A549 (cell line): Measurements from ENCODE around the gene CD84. TPM values are rescaled to one million over a fixed set of nuclear protein-coding genes. Genes with fewer than 3 reads are reported as not detected.

ENCODE experiments used
- ATAC-seq, 2 experiments: fragments of 200-7000 bp in 1 of 2; fragments of >200 bp in 1 of 2; cut with Nextera tagmentation in 1 of 2; cut with Tn5 transposase in 1 of 2; 3 replicates each; pipeline versions ENCODE4 v1.8.0 to v1.9.1; 2018 to 2020; ENCODE audit warnings: mild to moderate bottlenecking in 1 of 2, moderate library complexity in 1 of 2
- CTCF ChIA-PET: fragments of 300-600 bp; sonication (Branson Sonifier 250); formaldehyde crosslinking; extraction: SDS; loops from one replicate; lab custom pipeline; 2021; ENCODE audit warnings: antibody characterized with exemption, inconsistent platforms; lab: Yijun Ruan, JAX
- POLR2A ChIA-PET: fragments of 350-600 bp; formaldehyde crosslinking; extraction: SDS; loops from one replicate; lab custom pipeline; 2021; ENCODE audit warnings: antibody characterized with exemption, inconsistent platforms; lab: Yijun Ruan, JAX
- DNase-seq, 2 experiments: peaks; one replicate each; pipeline versions ENCODE4 v3.0.0 to v3.0.0-alpha.2; 2011 to 2016; ENCODE audit warnings: low read depth in 1 of 2, low spot score in 1 of 2
- FAIRE-seq: peaks from 2 replicates; lab custom pipeline; 2011; peaks lifted over from hg19 to GRCh38; lab: Jason Lieb, UNC
- H3K27ac ChIP-seq, 2 experiments: fragments of >200 bp; sonication (Bioruptor Twin); formaldehyde crosslinking; 3 replicates each; pipeline ENCODE4 v1.5.1; 2016 to 2017
- H3K4me1 ChIP-seq: fragments of >200 bp; sonication (Bioruptor Twin); formaldehyde crosslinking; 3 replicates; pipeline ENCODE4 v1.6.1; 2016
- H3K4me2 ChIP-seq: fragments of >200 bp; sonication (Bioruptor Twin); formaldehyde crosslinking; 3 replicates; pipeline ENCODE4 v1.6.1; 2016
- H3K4me3 ChIP-seq: fragments of >200 bp; sonication (Bioruptor Twin); formaldehyde crosslinking; 3 replicates; pipeline ENCODE4 v1.5.1; 2016
- H3K9me3 ChIP-seq: fragments of >200 bp; sonication (Bioruptor Twin); formaldehyde crosslinking; 3 replicates; pipeline ENCODE4 v1.6.1; 2016
- EHMT2 ChIP-seq: fragments of 200-600 bp; sonication (generic); IDR thresholded peaks from 2 replicates; pipeline ENCODE4 v1.6.1; 2016; ENCODE audit warnings: antibody characterized with exemption, low read depth, mild to moderate bottlenecking, moderate library complexity
- HDAC2 ChIP-seq: fragments of 200-600 bp; sonication (generic); IDR thresholded peaks from 2 replicates; pipeline ENCODE4 v1.6.1; 2016
- JUNB ChIP-seq: fragments of >200 bp; sonication (Bioruptor Twin); formaldehyde crosslinking; IDR thresholded peaks from 2 replicates; pipeline ENCODE4 v1.6.1; 2016
- NR3C1 ChIP-seq: fragments of >200 bp; sonication (Bioruptor Twin); formaldehyde crosslinking; IDR thresholded peaks from 3 replicates; pipeline ENCODE4 v1.6.1; 2017
- RAD21 ChIP-seq, 2 experiments: fragments of >200 bp in 1 of 2; sonication (Bioruptor Twin) in 1 of 2; formaldehyde crosslinking in 1 of 2; IDR thresholded peaks in 1 of 2; conservative IDR thresholded peaks in 1 of 2; 2 replicates in 1 of 2; 3 replicates in 1 of 2; pipeline ENCODE4 v1.6.1; 2012 to 2018; ENCODE audit warnings: inconsistent platforms in 1 of 2
- RCOR1 ChIP-seq: fragments of 150-350 bp; IDR thresholded peaks from 2 replicates; pipeline ENCODE4 v1.6.1; 2014; ENCODE audit warnings: antibody characterized with exemption, low read length, low read depth
- TFCP2L1 ChIP-seq: fragments of 250-450 bp; sonication (Bioruptor Pico); IDR thresholded peaks from 2 replicates; pipeline ENCODE4 v1.5.0; 2021; ENCODE audit warnings: mild to moderate bottlenecking
- WGBS: methylation state at CpG from one replicate; pipeline ENCODE4 v1.1.6; 2017; ENCODE audit errors: missing lambda C conversion rate; 5-methylcytosine and 5-hydroxymethylcytosine counted together
- polyA plus RNA-seq, 4 experiments: library from polyadenylated mRNA; depleted of rRNA in 3 of 4; stranded (reverse); fragments of >200 nt; fragmentation: RNase III in 1 of 4; extraction: RNeasy Plus Mini Kit Qiagen cat#74134 plus additional on column Dnase treatment in 1 of 4; gene quantifications; 2 replicates in 3 of 4; 3 replicates in 1 of 4; pipeline ENCODE4 v1.2.3, GENCODE V29; 2011 to 2017
- TF ChIP-seq, protein P1 (sequence below): fragments of >200 bp; sonication (Bioruptor Twin); formaldehyde crosslinking; IDR thresholded peaks from 3 replicates; pipeline ENCODE4 v1.6.1; 2016
- TF ChIP-seq, protein P2 (sequence below): IDR thresholded peaks from 2 replicates; pipeline ENCODE4 v1.6.1; 2012; ENCODE audit warnings: low read depth, borderline replicate concordance
- TF ChIP-seq, protein P3 (sequence below): IDR thresholded peaks from 2 replicates; pipeline ENCODE4 v1.6.1; 2012

CD84 gene
- polyA plus RNA-seq, 2 of the 4 experiments (the other 2 are of a cell fraction) = not detected

DNA sequence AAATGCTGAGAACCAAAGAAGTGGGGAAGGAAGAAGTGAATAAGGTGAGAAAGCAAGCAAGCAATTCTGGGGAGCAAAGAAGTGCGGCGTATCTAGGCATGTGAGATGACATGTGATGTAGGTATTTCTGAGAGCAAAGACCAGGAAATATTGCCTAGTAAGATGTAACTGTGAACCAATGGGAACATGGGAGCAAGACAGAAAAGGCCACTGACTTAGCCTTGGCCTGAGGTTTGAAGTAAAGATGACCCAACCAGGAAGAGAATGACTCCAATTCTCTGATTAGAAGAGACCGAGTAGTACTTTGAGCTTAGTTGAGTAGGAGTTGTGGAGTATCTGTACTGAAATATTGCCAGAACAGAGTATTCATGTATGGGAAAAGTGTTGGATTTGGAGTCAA lies 87.3 kb downstream of the CD84 start:
- Histone ChIP-seq H3K4me3 (no peak overlapping the region), H3K27ac (no peak overlapping the region), H3K4me1 (no peaks in the 10 kb centered on the region), H3K9me3 (no peaks in the 10 kb centered on the region), H3K4me2 (no peak overlapping the region)
- no peak for FAIRE-seq
- no peak for ATAC-seq
- POLR2A ChIA-PET = no interaction called here
- DNase-seq = no peak
- TF ChIP-seq, protein P1, sequence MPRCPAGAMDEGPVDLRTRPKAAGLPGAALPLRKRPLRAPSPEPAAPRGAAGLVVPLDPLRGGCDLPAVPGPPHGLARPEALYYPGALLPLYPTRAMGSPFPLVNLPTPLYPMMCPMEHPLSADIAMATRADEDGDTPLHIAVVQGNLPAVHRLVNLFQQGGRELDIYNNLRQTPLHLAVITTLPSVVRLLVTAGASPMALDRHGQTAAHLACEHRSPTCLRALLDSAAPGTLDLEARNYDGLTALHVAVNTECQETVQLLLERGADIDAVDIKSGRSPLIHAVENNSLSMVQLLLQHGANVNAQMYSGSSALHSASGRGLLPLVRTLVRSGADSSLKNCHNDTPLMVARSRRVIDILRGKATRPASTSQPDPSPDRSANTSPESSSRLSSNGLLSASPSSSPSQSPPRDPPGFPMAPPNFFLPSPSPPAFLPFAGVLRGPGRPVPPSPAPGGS = no peak
- no peak for TF ChIP-seq EHMT2
- TF ChIP-seq JUNB = no peak
- TF ChIP-seq RCOR1 = no peak
- TF ChIP-seq RAD21 (conservative IDR thresholded peaks at IDR 0.05 in 1 of 2, IDR thresholded peaks at IDR 0.05 in 1 of 2) = no peak
- no peak for TF ChIP-seq TFCP2L1 (CRISPR knock-in tag)
- no peak for TF ChIP-seq NR3C1
- TF ChIP-seq, protein P2, sequence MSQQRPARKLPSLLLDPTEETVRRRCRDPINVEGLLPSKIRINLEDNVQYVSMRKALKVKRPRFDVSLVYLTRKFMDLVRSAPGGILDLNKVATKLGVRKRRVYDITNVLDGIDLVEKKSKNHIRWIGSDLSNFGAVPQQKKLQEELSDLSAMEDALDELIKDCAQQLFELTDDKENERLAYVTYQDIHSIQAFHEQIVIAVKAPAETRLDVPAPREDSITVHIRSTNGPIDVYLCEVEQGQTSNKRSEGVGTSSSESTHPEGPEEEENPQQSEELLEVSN = no peak
- TF ChIP-seq, protein P3, sequence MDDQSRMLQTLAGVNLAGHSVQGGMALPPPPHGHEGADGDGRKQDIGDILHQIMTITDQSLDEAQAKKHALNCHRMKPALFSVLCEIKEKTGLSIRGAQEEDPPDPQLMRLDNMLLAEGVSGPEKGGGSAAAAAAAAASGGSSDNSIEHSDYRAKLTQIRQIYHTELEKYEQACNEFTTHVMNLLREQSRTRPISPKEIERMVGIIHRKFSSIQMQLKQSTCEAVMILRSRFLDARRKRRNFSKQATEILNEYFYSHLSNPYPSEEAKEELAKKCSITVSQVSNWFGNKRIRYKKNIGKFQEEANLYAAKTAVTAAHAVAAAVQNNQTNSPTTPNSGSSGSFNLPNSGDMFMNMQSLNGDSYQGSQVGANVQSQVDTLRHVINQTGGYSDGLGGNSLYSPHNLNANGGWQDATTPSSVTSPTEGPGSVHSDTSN = no peak
- no peak for TF ChIP-seq HDAC2
- CTCF ChIA-PET = no interaction called here
- WGBS = 70% methylated on average over 3 of the region's 3 CpGs

Other genes with a start within 250 kb of the CD84 start
- gene COPA, start 236.2 kb downstream of the CD84 start, polyA plus RNA-seq (2011; rRNA removed) = 149 and 188 TPM in 2 replicates
- 80.3 to 83.5 TPM (median 82.5 TPM) in 3 replicates for gene COPA, start 236.2 kb downstream of the CD84 start, polyA plus RNA-seq (2017; fragmentation: RNase III; extraction: RNeasy Plus Mini Kit Qiagen cat#74134 plus additional on column Dnase treatment)
- gene NCSTN, start 236.1 kb downstream of the CD84 start, polyA plus RNA-seq (2011; rRNA removed) = 90.4 and 91.6 TPM in 2 replicates
- 40.5 to 44.6 TPM (median 41.6 TPM) in 3 replicates for gene NCSTN, start 236.1 kb downstream of the CD84 start, polyA plus RNA-seq (2017; fragmentation: RNase III; extraction: RNeasy Plus Mini Kit Qiagen cat#74134 plus additional on column Dnase treatment)
- 0.63 and 0.67 TPM in 2 replicates for gene NHLH1, start 212.4 kb downstream of the CD84 start, polyA plus RNA-seq (2011; rRNA removed)
- gene NHLH1, start 212.4 kb downstream of the CD84 start, polyA plus RNA-seq (2017; fragmentation: RNase III; extraction: RNeasy Plus Mini Kit Qiagen cat#74134 plus additional on column Dnase treatment) = 0.29 to 0.49 TPM (median 0.34 TPM) in 3 replicates
- gene VANGL2, start 178.9 kb downstream of the CD84 start, polyA plus RNA-seq (2011; rRNA removed) = 3.9 and 4.5 TPM in 2 replicates
- gene VANGL2, start 178.9 kb downstream of the CD84 start, polyA plus RNA-seq (2017; fragmentation: RNase III; extraction: RNeasy Plus Mini Kit Qiagen cat#74134 plus additional on column Dnase treatment) = 2.9 to 4.2 TPM (median 4.1 TPM) in 3 replicates
- not detected in 2 replicates for gene SLAMF6, start 56.2 kb downstream of the CD84 start, polyA plus RNA-seq (2011; rRNA removed)
- not detected in 3 replicates for gene SLAMF6, start 56.2 kb downstream of the CD84 start, polyA plus RNA-seq (2017; fragmentation: RNase III; extraction: RNeasy Plus Mini Kit Qiagen cat#74134 plus additional on column Dnase treatment)
- not detected in 2 replicates for gene SLAMF1, start 67.5 kb upstream of the CD84 start, polyA plus RNA-seq (2011; rRNA removed)
- gene SLAMF1, start 67.5 kb upstream of the CD84 start, polyA plus RNA-seq (2017; fragmentation: RNase III; extraction: RNeasy Plus Mini Kit Qiagen cat#74134 plus additional on column Dnase treatment) = not detected in 3 replicates
- not detected in 2 replicates for gene CD48, start 132.3 kb upstream of the CD84 start, polyA plus RNA-seq (2011; rRNA removed)
- gene CD48, start 132.3 kb upstream of the CD84 start, polyA plus RNA-seq (2017; fragmentation: RNase III; extraction: RNeasy Plus Mini Kit Qiagen cat#74134 plus additional on column Dnase treatment) = not detected in 3 replicates
- 0.57 and 0.73 TPM in 2 replicates for gene SLAMF7, start 159.8 kb upstream of the CD84 start, polyA plus RNA-seq (2011; rRNA removed)
- 1.8 to 2.2 TPM (median 2.0 TPM) in 3 replicates for gene SLAMF7, start 159.8 kb upstream of the CD84 start, polyA plus RNA-seq (2017; fragmentation: RNase III; extraction: RNeasy Plus Mini Kit Qiagen cat#74134 plus additional on column Dnase treatment)
- 0.19 and 0.20 TPM in 2 replicates for gene LY9, start 216.7 kb upstream of the CD84 start, polyA plus RNA-seq (2011; rRNA removed)
- gene LY9, start 216.7 kb upstream of the CD84 start, polyA plus RNA-seq (2017; fragmentation: RNase III; extraction: RNeasy Plus Mini Kit Qiagen cat#74134 plus additional on column Dnase treatment) = 0.03 to 0.15 TPM (median 0.05 TPM) in 3 replicates